ENCODE data around the gene RNU2-1. TPM values are rescaled to one million over a fixed set of nuclear protein-coding genes. Genes with fewer than 3 reads are reported as not detected.

RNU2-1 gene
- total and polyA plus RNA-seq, 2 of the 13 experiments (the other 11 are each of a cell fraction or from before 2014, with no cell fraction given): not detected

DNA sequence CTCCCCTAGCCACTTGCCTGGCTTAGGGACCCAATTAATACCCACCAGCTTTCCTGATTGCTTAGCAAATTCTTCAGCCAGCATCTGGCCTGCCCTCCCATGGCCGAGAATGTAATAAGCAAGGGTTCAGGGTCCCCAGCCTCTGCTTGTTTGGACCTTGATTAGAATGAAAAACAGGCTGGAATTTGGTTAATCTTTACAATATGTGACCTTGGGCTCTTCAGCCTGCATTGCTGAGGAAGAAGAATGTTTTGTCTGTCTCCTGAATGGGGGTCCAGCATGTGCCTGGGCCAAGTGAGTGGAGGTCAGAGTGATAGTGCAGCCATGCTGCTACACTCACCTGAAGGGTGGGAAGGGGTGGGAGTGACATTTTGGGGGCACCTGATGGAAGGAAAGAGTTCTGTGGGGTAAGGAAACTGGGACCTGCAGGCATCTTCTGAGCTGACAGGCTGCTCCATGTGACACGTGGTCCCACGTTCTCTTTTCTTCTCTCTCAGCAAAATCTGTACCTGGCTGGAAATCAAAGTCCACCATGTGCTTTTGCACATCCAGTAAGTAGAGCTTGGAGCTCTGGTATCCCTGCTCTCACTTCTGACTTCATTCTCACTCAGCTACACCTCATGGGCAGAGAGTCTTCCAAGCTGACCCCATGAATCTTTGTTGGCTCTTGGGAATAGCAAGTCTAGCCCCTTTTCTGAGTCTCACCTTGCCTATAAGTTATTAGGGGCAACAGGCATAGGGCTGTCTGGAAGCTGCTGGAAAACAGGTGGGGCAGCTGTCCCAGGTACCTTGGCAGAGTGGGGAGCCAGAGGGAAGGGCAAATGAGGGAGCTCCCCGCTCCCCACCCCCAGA lies 16.8 kb downstream of the RNU2-1 start (continued):
- TF ChIP-seq, protein P1, sequence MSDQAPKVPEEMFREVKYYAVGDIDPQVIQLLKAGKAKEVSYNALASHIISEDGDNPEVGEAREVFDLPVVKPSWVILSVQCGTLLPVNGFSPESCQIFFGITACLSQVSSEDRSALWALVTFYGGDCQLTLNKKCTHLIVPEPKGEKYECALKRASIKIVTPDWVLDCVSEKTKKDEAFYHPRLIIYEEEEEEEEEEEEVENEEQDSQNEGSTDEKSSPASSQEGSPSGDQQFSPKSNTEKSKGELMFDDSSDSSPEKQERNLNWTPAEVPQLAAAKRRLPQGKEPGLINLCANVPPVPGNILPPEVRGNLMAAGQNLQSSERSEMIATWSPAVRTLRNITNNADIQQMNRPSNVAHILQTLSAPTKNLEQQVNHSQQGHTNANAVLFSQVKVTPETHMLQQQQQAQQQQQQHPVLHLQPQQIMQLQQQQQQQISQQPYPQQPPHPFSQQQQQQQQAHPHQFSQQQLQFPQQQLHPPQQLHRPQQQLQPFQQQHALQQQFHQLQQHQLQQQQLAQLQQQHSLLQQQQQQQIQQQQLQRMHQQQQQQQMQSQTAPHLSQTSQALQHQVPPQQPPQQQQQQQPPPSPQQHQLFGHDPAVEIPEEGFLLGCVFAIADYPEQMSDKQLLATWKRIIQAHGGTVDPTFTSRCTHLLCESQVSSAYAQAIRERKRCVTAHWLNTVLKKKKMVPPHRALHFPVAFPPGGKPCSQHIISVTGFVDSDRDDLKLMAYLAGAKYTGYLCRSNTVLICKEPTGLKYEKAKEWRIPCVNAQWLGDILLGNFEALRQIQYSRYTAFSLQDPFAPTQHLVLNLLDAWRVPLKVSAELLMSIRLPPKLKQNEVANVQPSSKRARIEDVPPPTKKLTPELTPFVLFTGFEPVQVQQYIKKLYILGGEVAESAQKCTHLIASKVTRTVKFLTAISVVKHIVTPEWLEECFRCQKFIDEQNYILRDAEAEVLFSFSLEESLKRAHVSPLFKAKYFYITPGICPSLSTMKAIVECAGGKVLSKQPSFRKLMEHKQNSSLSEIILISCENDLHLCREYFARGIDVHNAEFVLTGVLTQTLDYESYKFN (CRISPR knock-in tag; conservative IDR thresholded peaks at IDR 0.05): peak; percentile 100
- TF ChIP-seq ZNF83 (CRISPR knock-in tag; IDR thresholded peaks at IDR 0.05; ENCODE audit: borderline replicate concordance): 0 out of 2 replicates have a peak, but pooled peaks have one; percentile 66
- peak; percentile 60 for TF ChIP-seq ZEB1 (IDR thresholded peaks at IDR 0.05; ENCODE audit: insufficient replicate concordance, low read depth)
- TF ChIP-seq SP4 (CRISPR knock-in tag; IDR thresholded peaks at IDR 0.05): peak; percentile 26; the same call in 1 of the 2 replicates
- TF ChIP-seq ZBTB42 (CRISPR knock-in tag; IDR thresholded peaks at IDR 0.05): 0 out of 2 replicates have a peak, but pooled peaks have one; percentile 12
- TF ChIP-seq ZNF564 (CRISPR knock-in tag; IDR thresholded peaks at IDR 0.05): no peak; the same call in 1 of the 2 replicates
- TF ChIP-seq ZNF660 (CRISPR knock-in tag; IDR thresholded peaks at IDR 0.05; ENCODE audit: borderline replicate concordance, low read depth): no peak
- no peak for TF ChIP-seq SETDB1 (CRISPR knock-in tag; IDR thresholded peaks at IDR 0.05; ENCODE audit: borderline replicate concordance)
- TF ChIP-seq, protein P2, sequence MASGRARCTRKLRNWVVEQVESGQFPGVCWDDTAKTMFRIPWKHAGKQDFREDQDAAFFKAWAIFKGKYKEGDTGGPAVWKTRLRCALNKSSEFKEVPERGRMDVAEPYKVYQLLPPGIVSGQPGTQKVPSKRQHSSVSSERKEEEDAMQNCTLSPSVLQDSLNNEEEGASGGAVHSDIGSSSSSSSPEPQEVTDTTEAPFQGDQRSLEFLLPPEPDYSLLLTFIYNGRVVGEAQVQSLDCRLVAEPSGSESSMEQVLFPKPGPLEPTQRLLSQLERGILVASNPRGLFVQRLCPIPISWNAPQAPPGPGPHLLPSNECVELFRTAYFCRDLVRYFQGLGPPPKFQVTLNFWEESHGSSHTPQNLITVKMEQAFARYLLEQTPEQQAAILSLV (CRISPR knock-in tag; IDR thresholded peaks at IDR 0.05; ENCODE audit: borderline replicate concordance): peak; percentile 76
- TF ChIP-seq DPF2 (CRISPR knock-in tag; IDR thresholded peaks at IDR 0.05; ENCODE audit: borderline replicate concordance, low read depth): peak; percentile 77; the same call in 1 of the 2 replicates
- peak; percentile 96; the same call in 1 of the 2 replicates for TF ChIP-seq ZNF709 (CRISPR knock-in tag; IDR thresholded peaks at IDR 0.05)
- peak; percentile 96 for TF ChIP-seq ZBTB7B (CRISPR knock-in tag; IDR thresholded peaks at IDR 0.05)
- TF ChIP-seq ZNF44 (CRISPR knock-in tag; IDR thresholded peaks at IDR 0.05): peak; percentile 42; the same call in 1 of the 2 replicates
- peak; percentile 79 for TF ChIP-seq ZSCAN31 (CRISPR knock-in tag; IDR thresholded peaks at IDR 0.05; ENCODE audit: low read depth)
- TF ChIP-seq ZNF607 (CRISPR knock-in tag; IDR thresholded peaks at IDR 0.05; ENCODE audit: borderline replicate concordance): peak; percentile 94; the same call in 1 of the 2 replicates
- TF ChIP-seq ZNF292 (CRISPR knock-in tag; IDR thresholded peaks at IDR 0.05; ENCODE audit: borderline replicate concordance, low read depth): peak; percentile 82; the same call in 1 of the 2 replicates
- TF ChIP-seq, protein P3, sequence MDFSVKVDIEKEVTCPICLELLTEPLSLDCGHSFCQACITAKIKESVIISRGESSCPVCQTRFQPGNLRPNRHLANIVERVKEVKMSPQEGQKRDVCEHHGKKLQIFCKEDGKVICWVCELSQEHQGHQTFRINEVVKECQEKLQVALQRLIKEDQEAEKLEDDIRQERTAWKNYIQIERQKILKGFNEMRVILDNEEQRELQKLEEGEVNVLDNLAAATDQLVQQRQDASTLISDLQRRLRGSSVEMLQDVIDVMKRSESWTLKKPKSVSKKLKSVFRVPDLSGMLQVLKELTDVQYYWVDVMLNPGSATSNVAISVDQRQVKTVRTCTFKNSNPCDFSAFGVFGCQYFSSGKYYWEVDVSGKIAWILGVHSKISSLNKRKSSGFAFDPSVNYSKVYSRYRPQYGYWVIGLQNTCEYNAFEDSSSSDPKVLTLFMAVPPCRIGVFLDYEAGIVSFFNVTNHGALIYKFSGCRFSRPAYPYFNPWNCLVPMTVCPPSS (IDR thresholded peaks at IDR 0.05): no peak
- peak; percentile 67 for TF ChIP-seq ZFP41 (CRISPR knock-in tag; IDR thresholded peaks at IDR 0.05; ENCODE audit: borderline replicate concordance)
- TF ChIP-seq JUND (CRISPR knock-in tag; IDR thresholded peaks at IDR 0.05): no peak
- peak; percentile 45 for TF ChIP-seq SPEN (CRISPR knock-in tag; IDR thresholded peaks at IDR 0.05; ENCODE audit: low read depth)
- TF ChIP-seq ZNF556 (CRISPR knock-in tag; IDR thresholded peaks at IDR 0.05; ENCODE audit: borderline replicate concordance): peak; percentile 91; the same call in 1 of the 2 replicates
- no peak; the same call in 1 of the 2 replicates for TF ChIP-seq ZNF484 (CRISPR knock-in tag; IDR thresholded peaks at IDR 0.05; ENCODE audit: borderline replicate concordance, low read depth)
- TF ChIP-seq ZSCAN29 (CRISPR knock-in tag; conservative IDR thresholded peaks at IDR 0.05): peak; percentile 92; the same call in 1 of the 2 replicates
